Pancreas (tissue), 10 donors: ENCODE data around the gene USPL1. TPM values are rescaled to one million over a fixed set of nuclear protein-coding genes. Genes with fewer than 3 reads are reported as not detected.

Experiments used
- ATAC-seq, 4 donors: fragments of 200-7000 bp; cut with Tn5 transposase; one replicate each; pipeline versions ENCODE4 v1.8.0 to v1.9.1; 2020; ENCODE audit warnings: mild to moderate bottlenecking in 4 of 4, moderate library complexity in 4 of 4
- DNase-seq, 6 donors: peaks; one replicate each; pipeline ENCODE4 v3.0.0-alpha.2; 2020
- FAIRE-seq: peaks from 2 replicates; lab custom pipeline; 2012; peaks lifted over from hg19 to GRCh38; lab: Jason Lieb, UNC
- H3K27ac ChIP-seq, 4 donors: fragments of 200-600 bp; sonication (generic); 1 replicate in 3 of 4; 2 replicates in 1 of 4; pipeline versions ENCODE4 v1.5.0 to v1.8.0; 2020
- H3K27me3 ChIP-seq, 4 donors: fragments of 200-600 bp; one replicate each; pipeline ENCODE4 v1.8.0; 2021
- H3K36me3 ChIP-seq, 3 donors: fragments of 200-600 bp; sonication (generic) in 1 of 3; one replicate each; pipeline versions ENCODE4 v1.5.0 to v1.8.0; 2020 to 2021
- H3K4me1 ChIP-seq, 3 donors: fragments of 200-600 bp; one replicate each; pipeline ENCODE4 v1.8.0; 2021
- H3K4me3 ChIP-seq, 4 donors: fragments of 200-600 bp; sonication (generic) in 2 of 4; one replicate each; pipeline versions ENCODE4 v1.5.0 to v1.8.0; 2020 to 2021
- H3K9me3 ChIP-seq, 4 donors: fragments of 200-600 bp; one replicate each; pipeline ENCODE4 v1.8.0; 2021
- WGBS, 2 donors: extraction: QIAGEN DNeasy Blood & Tissue Kit; methylation state at CpG; one replicate each; pipeline ENCODE4 v1.1.7; 2013; 5-methylcytosine and 5-hydroxymethylcytosine counted together
- intact Hi-C, 3 donors: fragments of 100-400 bp; cut with DNase I; formaldehyde crosslinking; loops; one replicate each; pipeline versions ENCODE4 v1.11.1 to v1.14.2; 2022
- polyA plus RNA-seq, 2 donors: library from polyadenylated mRNA; stranded (reverse); fragments of 200-250 nt; gene quantifications; one replicate each; pipeline ENCODE4 v1.2.3, GENCODE V29; 2013
- total RNA-seq, 6 donors: library from RNA; stranded (reverse); fragmentation: NEBNext Ultra II Directional in 4 of 6; extraction: Animal tissue kit (Norgen Biotek cat#: 25700) in 4 of 6; gene quantifications; one replicate each; pipeline versions ENCODE4 v1.2.1 to v1.2.4, GENCODE V29; 2021 to 2023
- TF ChIP-seq, protein P1 (sequence below), 4 donors: fragments of 200-600 bp; sonication (generic) in 3 of 4; IDR thresholded peaks; one replicate each; pipeline versions ENCODE4 v1.5.0 to v1.8.0; 2021; ENCODE audit warnings: antibody characterized with exemption in 4 of 4
- donor health status: healthy with polysubstance abuse.
- donor health status: DM: no; HTN: no; CAD: no; lungs with moderate emphysema.
- donor health status: DM: no; HTN: no; CAD: no.
- donor health status: control.
- donor health status: control.
- donor health status: Bipolar disorder and iron deficiency.
- donor health status: DM: yes; HTN: yes; CAD: no.
- donor health status: DM: no; HTN: no; CAD: no.
- donor health status: DM: no; HTN: no; CAD: no.
- donor health status: DM: yes; HTN: yes; CAD: no.

The USPL1 gene
- total and polyA plus RNA-seq, 8 donors, result 3.5 to 13.1 (median 7.8) TPM

DNA sequence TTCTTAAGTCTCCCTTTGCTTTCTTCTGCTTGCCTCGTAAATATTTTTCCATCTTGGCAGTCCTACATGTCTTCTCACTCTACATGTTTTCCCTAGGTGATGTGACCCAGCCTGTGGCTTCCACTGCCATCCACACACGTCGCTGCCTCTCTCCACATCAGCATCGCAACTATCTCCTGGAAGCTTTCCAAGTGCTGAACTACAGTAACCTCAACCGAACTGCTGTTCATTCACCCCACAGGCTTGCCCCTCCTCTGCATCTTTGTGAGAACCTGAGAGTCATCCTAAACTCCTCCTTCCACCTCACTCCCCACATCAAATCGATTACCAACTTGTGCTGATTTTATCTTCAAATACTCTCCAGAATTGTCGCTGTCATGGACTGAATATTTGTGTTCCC, 41.2 kb upstream of the USPL1 start:
- no peaks in the 10 kb centered on the region for H3K36me3 ChIP-seq
- peaks cover 4 to 17% (median 8%) of the 10 kb centered on the region in 3 donors for H3K4me1 ChIP-seq
- H3K27ac ChIP-seq, result no peak overlapping the region
- FAIRE-seq, result no peak
- no peak overlapping the region for H3K4me3 ChIP-seq
- DNase-seq, result no peak
- TF ChIP-seq, protein P1, sequence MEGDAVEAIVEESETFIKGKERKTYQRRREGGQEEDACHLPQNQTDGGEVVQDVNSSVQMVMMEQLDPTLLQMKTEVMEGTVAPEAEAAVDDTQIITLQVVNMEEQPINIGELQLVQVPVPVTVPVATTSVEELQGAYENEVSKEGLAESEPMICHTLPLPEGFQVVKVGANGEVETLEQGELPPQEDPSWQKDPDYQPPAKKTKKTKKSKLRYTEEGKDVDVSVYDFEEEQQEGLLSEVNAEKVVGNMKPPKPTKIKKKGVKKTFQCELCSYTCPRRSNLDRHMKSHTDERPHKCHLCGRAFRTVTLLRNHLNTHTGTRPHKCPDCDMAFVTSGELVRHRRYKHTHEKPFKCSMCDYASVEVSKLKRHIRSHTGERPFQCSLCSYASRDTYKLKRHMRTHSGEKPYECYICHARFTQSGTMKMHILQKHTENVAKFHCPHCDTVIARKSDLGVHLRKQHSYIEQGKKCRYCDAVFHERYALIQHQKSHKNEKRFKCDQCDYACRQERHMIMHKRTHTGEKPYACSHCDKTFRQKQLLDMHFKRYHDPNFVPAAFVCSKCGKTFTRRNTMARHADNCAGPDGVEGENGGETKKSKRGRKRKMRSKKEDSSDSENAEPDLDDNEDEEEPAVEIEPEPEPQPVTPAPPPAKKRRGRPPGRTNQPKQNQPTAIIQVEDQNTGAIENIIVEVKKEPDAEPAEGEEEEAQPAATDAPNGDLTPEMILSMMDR (IDR thresholded peaks at IDR 0.05), result no peak
- ATAC-seq, result peak in 1 of 4 donors; percentile 36
- intact Hi-C loops, result no loop called here
- H3K9me3 ChIP-seq, result no peaks in the 10 kb centered on the region
- no peaks in the 10 kb centered on the region for H3K27me3 ChIP-seq
- 46 to 47% methylated on average over 7 of the region's 7 CpGs for WGBS, 2 donors

DNA sequence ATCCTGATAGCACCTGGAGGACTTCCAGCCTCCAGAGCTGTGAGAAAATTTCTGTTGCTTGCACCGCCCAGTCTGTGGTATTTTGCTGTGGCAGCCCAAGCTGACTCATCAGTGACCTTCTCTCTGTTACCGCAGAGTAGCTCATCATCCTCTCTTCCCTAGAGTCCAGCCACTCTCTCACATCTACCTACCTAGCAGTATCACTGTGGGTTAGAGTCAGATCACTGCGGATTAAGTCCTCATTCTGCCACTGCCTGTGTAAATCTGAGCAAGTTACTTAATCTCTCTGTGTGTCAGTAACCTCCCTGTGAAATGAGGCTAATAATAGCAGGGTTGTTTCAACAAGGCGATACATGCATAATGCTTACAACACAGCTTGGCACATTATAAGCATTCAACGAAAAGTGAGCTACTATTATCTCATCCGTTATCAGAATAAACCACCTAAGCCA, 40.3 kb upstream of the USPL1 start:
- WGBS, 2 donors, result 76 to 86% methylated on average over 6 of the region's 6 CpGs
- FAIRE-seq (no peak), DNase-seq (no peak), ATAC-seq (peak in 2 of 4 donors; percentile 40 to 43)
- H3K27me3 ChIP-seq, result no peaks in the 10 kb centered on the region
- intact Hi-C loops, result no loop called here
- TF ChIP-seq, protein P1 (IDR thresholded peaks at IDR 0.05), result no peak
- H3K4me3 ChIP-seq, result no peak overlapping the region
- no peak overlapping the region for H3K27ac ChIP-seq
- peaks cover 4 to 17% (median 12%) of the 10 kb centered on the region in 3 donors for H3K4me1 ChIP-seq
- H3K36me3 ChIP-seq, result no peaks in the 10 kb centered on the region
- H3K9me3 ChIP-seq, result no peaks in the 10 kb centered on the region

DNA sequence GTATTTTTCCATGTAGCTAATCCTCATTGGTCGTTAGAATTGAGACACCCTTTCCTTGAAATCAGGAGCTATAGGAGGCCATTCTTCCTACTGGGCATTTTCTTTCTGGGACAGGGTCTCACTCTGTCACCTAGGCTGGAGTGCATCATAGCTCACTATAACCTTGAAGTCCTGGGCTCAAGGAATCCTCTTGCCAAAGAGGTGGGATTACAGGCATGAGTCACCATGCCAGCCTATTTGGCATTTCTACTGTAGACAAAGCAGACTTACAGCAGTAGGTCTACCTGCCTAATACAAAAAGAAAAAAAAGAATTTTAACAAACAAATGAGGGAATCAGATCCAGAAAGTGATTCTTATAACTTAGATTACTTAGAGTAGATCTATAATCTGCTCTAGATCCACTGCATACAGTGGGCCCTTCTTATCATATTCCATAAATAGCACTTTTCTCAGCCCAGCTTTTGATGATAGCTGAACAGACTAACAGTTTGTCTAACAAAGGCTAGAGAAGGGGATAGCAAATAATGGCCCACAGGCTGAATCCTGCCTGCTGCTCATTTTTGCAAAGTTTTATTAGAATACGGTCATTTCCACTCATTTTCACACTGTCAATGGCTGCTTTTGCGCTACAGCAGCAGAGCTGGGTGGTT, 36.7 kb upstream of the USPL1 start:
- no peaks in the 10 kb centered on the region for H3K36me3 ChIP-seq
- peak; percentile 85 to 93 (median 88) for ATAC-seq
- TF ChIP-seq, protein P1 (IDR thresholded peaks at IDR 0.05), result no peak
- FAIRE-seq, result no peak
- DNase-seq, result peak in 2 of 6 donors; percentile 25 to 61
- no peaks in the 10 kb centered on the region for H3K27me3 ChIP-seq
- H3K9me3 ChIP-seq, result no peaks in the 10 kb centered on the region
- H3K4me3 ChIP-seq, result no peak overlapping the region
- intact Hi-C loops, result loop anchor here in 1 of 3 donors (10.0 kb wide), 1 partner anchor 456 kb away; no protein-coding TSS in a partner anchor
- H3K4me1 ChIP-seq, result peaks cover 4 to 12% (median 8%) of the 10 kb centered on the region in 3 donors
- WGBS, 2 donors, result 82 to 90% methylated on average over 3 of the region's 3 CpGs
- no peak overlapping the region for H3K27ac ChIP-seq

DNA sequence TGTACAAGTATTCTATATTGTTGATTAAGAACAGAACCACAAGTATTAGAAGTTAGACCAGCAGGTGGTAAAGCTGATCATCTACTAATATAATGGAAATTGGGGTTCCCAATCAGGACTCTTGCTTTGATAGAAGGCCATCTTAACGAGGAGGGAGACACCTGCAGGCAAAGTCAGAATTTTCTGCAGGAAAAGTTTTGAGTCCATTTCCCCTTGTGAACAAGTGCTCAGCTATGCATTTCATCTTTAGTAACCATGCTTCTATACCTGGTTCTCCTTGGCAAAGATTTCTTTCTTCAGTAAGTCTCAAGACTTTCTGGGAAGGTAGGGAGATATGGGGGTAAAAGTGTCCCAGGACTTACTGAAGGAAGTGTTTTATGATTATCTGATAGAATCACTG, 36.1 kb upstream of the USPL1 start:
- Histone ChIP-seq H3K36me3 (no peaks in the 10 kb centered on the region), H3K27me3 (no peaks in the 10 kb centered on the region), H3K9me3 (no peaks in the 10 kb centered on the region), H3K4me1 (peaks cover 4 to 12% (median 8%) of the 10 kb centered on the region in 3 donors), H3K4me3 (no peak overlapping the region), H3K27ac (no peak overlapping the region)
- intact Hi-C loops, result loop anchor here in 1 of 3 donors (10.0 kb wide), 1 partner anchor 457 kb away; no protein-coding TSS in a partner anchor
- no peak for DNase-seq
- WGBS, 2 donors, result 2 to 13% methylated on average over 1 of the region's 1 CpG
- TF ChIP-seq, protein P1 (IDR thresholded peaks at IDR 0.05), result no peak
- no peak for FAIRE-seq
- peak; percentile 11 to 53 (median 34) for ATAC-seq
